ENCODE measurements around the gene TRIM3.

Gene TRIM3

GRCh38 chr11:6437423-6437822, 36.3 kb downstream of the TRIM3 start:
- no peak for TF ChIP-seq GATA2 (IDR thresholded peaks at IDR 0.05; ENCODE audit: low read depth, low read length)
- no peak for TF ChIP-seq GATA3 (IDR thresholded peaks at IDR 0.05; ENCODE audit: low read depth, low read length)

- TF ChIP-seq GATA2 (IDR thresholded peaks at IDR 0.05; ENCODE audit: low read depth, low read length) (no peak), GATA3 (IDR thresholded peaks at IDR 0.05; ENCODE audit: low read depth, low read length) (no peak)
These were observed 39.6 kb downstream of the TRIM3 start for GRCh38 chr11:6433998-6434660.

- no peak for TF ChIP-seq GATA3 (IDR thresholded peaks at IDR 0.05; ENCODE audit: low read depth, low read length)
These were observed 41.9 kb downstream of the TRIM3 start for GRCh38 chr11:6431861-6432260.

GRCh38 chr11:6427516-6427915, 46.2 kb downstream of the TRIM3 start:
- no peak for TF ChIP-seq GATA2 (IDR thresholded peaks at IDR 0.05; ENCODE audit: low read depth, low read length)
- no peak for TF ChIP-seq GATA3 (IDR thresholded peaks at IDR 0.05; ENCODE audit: low read depth, low read length)

GRCh38 chr11:6420677-6421076, 53.1 kb downstream of the TRIM3 start:
- TF ChIP-seq GATA3 (IDR thresholded peaks at IDR 0.05; ENCODE audit: low read depth, low read length) (no peak), GATA2 (IDR thresholded peaks at IDR 0.05; ENCODE audit: low read depth, low read length) (no peak)

- TF ChIP-seq GATA3 (IDR thresholded peaks at IDR 0.05; ENCODE audit: low read depth, low read length) (no peak), GATA2 (IDR thresholded peaks at IDR 0.05; ENCODE audit: low read depth, low read length) (no peak)
These were observed 54.6 kb downstream of the TRIM3 start, which contains the start of gene APBB1 for GRCh38 chr11:6419009-6419631. Gene APBB1, minus strand, starts transcription at chr11:6419094. Its CDS starts 7,747 bp downstream, at chr11:6411347.

GRCh38 chr11:6418557-6419008, 55.2 kb downstream of the TRIM3 start:
- TF ChIP-seq GATA2 (IDR thresholded peaks at IDR 0.05; ENCODE audit: low read depth, low read length) = no peak
- TF ChIP-seq GATA3 (IDR thresholded peaks at IDR 0.05; ENCODE audit: low read depth, low read length) = no peak

- TF ChIP-seq GATA2 (IDR thresholded peaks at IDR 0.05; ENCODE audit: low read depth, low read length) = no peak
- no peak for TF ChIP-seq GATA3 (IDR thresholded peaks at IDR 0.05; ENCODE audit: low read depth, low read length)
These were observed 55.7 kb downstream of the TRIM3 start for GRCh38 chr11:6417907-6418556.

- TF ChIP-seq GATA3 (IDR thresholded peaks at IDR 0.05; ENCODE audit: low read depth, low read length) (no peak), GATA2 (IDR thresholded peaks at IDR 0.05; ENCODE audit: low read depth, low read length) (no peak)
These were observed 57.9 kb downstream of the TRIM3 start for GRCh38 chr11:6415797-6416196.

GRCh38 chr11:6414874-6415328, 58.8 kb downstream of the TRIM3 start:
- TF ChIP-seq GATA3 (IDR thresholded peaks at IDR 0.05; ENCODE audit: low read depth, low read length) (no peak), GATA2 (IDR thresholded peaks at IDR 0.05; ENCODE audit: low read depth, low read length) (no peak)

- TF ChIP-seq GATA3 (IDR thresholded peaks at IDR 0.05; ENCODE audit: low read depth, low read length) = no peak
- TF ChIP-seq GATA2 (IDR thresholded peaks at IDR 0.05; ENCODE audit: low read depth, low read length) = no peak
These were observed 59.9 kb downstream of the TRIM3 start for GRCh38 chr11:6413791-6414201.

GRCh38 chr11:6411594-6412031, 62.1 kb downstream of the TRIM3 start:
- no peak for TF ChIP-seq GATA3 (IDR thresholded peaks at IDR 0.05; ENCODE audit: low read depth, low read length)
- no peak for TF ChIP-seq GATA2 (IDR thresholded peaks at IDR 0.05; ENCODE audit: low read depth, low read length)

- no peak for TF ChIP-seq GATA3 (IDR thresholded peaks at IDR 0.05; ENCODE audit: low read depth, low read length)
- no peak for TF ChIP-seq GATA2 (IDR thresholded peaks at IDR 0.05; ENCODE audit: low read depth, low read length)
These were observed 62.9 kb downstream of the TRIM3 start for GRCh38 chr11:6410695-6411430.

- TF ChIP-seq GATA2 (IDR thresholded peaks at IDR 0.05; ENCODE audit: low read depth, low read length) (no peak), GATA3 (IDR thresholded peaks at IDR 0.05; ENCODE audit: low read depth, low read length) (no peak)
These were observed 67.4 kb downstream of the TRIM3 start for GRCh38 chr11:6406370-6406769.
